Mammary epithelial cell (primary cell): ENCODE results near the gene ADARB2.

Experiments used
- EZH2 ChIP-seq: IDR thresholded peaks from 2 replicates; pipeline ENCODE4 v1.6.1; 2012; ENCODE audit warnings: low read length, inconsistent platforms, borderline replicate concordance
- TF ChIP-seq, protein P1 (sequence below), 2 donors: IDR thresholded peaks in 1 of 2; conservative IDR thresholded peaks in 1 of 2; 2 replicates each; pipeline ENCODE4 v1.5.1; 2011 to 2012; ENCODE audit warnings: inconsistent platforms in 2 of 2, low read length in 2 of 2, mild to moderate bottlenecking in 2 of 2, control low read depth in 1 of 2, low read depth in 1 of 2; ENCODE audit not compliant: insufficient read depth in 1 of 2; ENCODE audit errors: extremely low read depth in 1 of 2

DNA sequence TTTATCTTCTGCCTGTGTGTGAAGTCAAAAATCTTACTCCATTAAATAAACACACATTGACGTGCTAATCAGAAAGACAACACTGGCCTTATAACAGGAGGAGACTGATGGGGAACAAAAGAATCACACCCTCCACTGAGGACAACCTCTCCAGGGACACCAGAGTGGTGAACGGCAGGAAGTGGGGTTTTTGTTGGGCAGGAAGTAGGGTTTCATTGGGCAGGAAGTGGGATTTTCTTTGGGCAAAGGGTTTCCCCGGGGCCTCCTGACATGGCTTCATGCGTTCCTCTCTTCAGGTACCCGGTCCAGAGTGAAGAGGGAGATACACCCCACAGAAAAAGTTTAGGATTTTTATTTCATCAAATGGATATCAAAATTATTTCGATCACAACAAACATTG, 30.6 kb downstream of the ADARB2 start:
- TF ChIP-seq, protein P1, sequence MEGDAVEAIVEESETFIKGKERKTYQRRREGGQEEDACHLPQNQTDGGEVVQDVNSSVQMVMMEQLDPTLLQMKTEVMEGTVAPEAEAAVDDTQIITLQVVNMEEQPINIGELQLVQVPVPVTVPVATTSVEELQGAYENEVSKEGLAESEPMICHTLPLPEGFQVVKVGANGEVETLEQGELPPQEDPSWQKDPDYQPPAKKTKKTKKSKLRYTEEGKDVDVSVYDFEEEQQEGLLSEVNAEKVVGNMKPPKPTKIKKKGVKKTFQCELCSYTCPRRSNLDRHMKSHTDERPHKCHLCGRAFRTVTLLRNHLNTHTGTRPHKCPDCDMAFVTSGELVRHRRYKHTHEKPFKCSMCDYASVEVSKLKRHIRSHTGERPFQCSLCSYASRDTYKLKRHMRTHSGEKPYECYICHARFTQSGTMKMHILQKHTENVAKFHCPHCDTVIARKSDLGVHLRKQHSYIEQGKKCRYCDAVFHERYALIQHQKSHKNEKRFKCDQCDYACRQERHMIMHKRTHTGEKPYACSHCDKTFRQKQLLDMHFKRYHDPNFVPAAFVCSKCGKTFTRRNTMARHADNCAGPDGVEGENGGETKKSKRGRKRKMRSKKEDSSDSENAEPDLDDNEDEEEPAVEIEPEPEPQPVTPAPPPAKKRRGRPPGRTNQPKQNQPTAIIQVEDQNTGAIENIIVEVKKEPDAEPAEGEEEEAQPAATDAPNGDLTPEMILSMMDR (conservative IDR thresholded peaks at IDR 0.05 in 1 of 2, IDR thresholded peaks at IDR 0.05 in 1 of 2; ENCODE audit: extremely low read depth in 1 of 2, insufficient read depth in 1 of 2, low read depth in 1 of 2, low read length in 2 of 2): no peak
- no peak for TF ChIP-seq EZH2
